Embryonic facial prominence (tissue), 1 donor: ENCODE data around the gene BCAS1.

Source experiments
- DNase-seq: peaks from one replicate; pipeline ENCODE4 v3.0.0-alpha.2; 2016; ENCODE audit errors: extremely low spot score

The BCAS1 gene

DNA sequence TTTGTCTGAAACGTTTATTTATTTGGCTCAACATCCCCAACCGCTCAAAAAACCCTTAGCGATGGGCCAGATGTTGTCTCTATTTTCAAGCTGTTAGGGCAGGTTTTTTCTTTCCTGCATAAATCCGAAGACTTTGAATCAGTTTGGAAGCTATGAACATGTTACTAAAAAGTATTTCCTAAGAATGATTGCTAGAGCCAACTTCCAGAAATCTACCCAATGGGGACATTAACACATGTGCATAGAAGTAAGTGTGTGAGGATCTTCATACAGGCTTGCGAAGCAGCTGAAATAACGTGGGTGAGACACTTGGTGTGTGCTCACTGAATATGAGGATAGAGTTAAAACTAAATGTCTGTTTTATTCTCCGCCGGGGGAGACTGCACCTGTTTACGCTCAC, 106.8 kb downstream of the BCAS1 start:
- no peak for DNase-seq

DNA sequence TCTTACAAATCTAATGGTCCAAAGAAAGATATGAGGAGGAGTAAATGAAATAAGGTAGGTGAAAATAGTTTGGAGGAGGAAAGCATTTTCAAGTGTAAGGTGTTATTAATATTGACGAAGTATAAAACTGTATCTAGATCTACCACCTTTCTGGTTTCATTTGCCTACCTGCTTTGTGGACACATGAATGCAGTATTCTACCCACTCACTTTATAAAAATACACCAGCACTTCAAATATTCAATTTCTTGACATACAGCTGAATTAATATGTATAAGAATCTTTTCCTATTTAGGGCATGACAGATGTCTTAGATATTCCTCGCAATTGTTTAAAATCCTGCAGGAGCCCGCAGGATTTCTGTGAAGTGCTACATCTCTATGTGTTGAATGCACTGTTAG, 108.0 kb downstream of the BCAS1 start:
- DNase-seq, result no peak

DNA sequence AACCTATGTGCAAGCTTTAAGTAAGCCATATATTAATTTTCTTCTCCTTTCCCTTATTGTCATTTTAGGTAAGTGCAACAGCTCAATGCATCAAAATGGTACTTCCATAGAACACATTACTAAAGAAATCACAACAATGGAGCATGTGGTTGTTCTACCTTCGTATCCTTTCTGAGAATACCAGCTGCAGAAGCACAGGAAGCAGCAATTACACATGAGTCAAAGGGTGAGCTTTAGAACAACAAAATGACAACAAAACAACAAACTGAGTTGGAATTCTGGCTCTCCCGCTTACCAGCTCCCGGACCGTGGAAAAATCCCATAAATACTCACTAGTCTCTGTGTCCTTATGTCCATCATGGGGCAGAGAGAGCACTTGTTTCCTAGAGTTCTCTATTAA, 108.9 kb downstream of the BCAS1 start:
- DNase-seq, result no peak

DNA sequence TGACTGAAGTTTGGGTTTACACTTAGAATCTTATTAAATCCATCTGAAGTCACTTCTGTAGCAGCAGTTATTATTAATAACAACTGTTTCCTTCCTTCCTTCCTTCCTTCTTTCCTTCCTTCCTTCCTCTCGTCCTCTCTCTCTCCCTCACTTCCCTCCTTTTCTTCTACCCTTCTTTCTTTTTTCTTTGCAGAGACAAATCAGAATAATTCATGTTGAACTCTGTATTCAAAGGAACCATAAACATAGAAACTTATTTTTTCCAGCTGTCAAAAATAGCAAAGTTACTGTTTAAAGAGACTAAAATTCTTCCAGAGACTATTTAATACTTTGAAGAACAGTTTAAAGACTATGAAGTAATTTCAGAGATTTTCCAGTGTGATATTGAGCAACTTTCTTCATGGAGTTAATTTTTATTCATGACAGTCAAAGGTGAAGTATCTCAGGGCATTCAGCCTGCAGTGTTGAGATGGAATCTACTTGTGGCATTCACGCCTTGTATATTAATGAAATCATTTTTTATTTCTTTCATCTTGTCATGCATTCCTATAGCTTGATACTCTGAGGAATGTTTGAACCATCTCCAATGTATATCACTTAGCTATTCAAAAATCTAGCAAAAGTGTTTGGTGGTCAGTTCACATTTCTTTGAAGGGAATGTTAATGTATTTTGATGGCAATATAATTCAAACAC, 109.7 kb downstream of the BCAS1 start:
- DNase-seq, result no peak

DNA sequence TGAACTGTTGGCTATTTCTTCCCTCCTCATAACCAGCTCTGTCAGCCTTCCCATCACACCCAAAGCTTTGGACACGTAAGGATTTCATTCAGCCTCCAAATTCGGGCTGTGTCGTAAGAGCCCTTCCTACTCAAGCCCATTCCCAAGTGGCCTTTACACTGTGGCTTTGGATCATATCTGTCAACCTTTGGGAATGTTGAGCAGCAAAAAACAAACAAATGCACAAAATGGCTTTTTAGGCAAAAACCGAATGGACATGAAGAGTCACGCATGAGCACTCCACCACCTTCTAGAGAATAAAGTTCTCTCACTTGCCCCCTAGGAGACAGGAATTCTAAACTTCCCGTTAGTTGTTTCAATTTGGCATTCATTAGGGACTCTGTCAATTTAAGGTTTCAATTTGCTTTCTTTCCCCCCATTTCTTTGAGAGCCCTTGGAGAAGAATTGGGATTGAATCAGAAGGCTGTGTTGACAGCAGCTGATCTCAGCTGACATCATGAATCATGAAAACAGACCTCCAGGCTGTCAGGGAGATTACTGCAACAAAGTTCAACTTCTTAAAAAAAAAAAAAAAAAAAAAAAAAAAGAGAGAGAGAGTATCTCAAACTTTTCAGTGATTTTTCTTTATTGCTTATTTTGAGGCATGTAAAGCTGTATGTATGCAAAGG, 110.3 kb downstream of the BCAS1 start:
- DNase-seq, result no peak

DNA sequence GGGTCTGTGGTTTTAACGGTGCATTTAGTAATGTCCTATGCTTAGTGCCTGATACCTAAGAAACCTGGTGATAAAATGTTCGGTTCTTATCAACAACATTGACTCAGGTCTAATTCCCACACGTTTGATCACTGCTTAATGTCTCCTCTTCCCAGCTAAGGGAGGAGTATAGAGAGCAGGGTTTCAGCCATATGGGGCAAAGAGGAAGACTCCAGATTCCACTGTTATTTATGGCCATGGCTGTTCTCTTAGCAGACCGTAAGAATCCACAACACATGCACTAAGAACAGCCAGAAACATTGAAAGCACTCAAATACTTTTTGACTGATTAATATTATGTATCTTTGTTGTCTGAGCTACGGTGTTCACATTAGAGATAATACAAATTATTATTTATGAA, 112.1 kb downstream of the BCAS1 start:
- DNase-seq, result no peak

DNA sequence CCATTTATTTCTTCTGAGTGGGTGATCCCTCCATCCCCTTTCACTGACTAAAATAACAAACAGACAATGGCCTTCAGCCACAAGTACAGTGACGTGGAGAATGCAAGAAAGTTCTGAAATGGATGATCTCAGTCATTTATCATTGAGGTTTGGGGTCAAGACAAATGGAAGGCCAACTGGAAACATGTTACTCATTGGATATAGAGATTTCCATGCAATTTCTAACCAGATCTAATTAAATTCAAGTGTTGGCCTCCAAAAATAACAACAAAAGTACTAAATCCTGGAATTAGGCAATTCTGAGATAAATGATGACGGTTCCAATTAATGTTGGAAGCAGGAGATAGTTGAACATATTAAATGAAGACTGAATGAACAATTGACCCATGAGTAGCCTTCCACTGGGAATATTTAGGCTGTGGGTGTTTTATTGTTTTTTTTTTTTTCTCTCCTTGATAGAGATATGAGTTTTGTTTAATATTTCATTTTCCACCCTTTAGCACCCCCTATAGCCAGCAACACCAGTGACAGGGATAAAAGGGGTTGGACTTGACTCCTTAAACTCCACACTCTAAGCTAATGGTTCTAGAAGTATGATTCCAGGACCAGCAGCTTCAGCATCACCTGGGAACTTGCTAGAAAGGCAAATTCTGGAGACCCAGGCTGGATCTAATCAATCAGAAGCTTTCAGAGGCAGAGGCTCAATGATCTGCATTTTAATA, 112.8 kb downstream of the BCAS1 start:
- no peak for DNase-seq

DNA sequence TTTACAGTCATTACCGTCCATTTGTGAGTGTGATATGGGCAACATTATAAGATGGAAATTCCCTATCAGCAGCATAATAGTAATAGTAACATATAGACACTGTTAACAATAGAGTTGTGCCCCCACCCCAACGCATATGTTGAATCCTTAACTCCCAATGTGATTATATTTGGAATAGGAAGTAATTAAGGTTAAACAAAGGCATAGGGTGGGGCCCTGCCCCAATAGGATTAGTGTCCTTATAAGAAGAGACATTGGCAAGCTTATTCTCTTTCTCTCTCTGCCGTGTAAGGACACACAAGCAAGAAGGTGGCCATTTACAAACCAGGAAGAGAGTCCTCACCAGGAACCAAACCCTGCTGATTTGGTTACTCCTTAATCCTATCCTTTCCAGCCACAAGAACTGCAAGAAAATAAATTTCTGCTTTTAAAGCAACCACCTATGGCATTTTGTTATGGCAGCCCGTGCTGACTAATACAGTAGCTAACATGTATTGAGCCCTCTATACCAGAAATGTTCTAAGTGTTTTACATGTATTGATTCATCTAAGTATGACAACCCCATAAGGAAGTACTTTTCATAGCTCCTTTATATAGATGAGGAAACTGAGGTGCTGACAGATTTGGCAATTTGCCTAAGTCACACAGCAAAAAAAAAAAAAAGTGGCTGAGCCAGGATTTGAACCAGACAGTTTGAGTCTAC, 114.2 kb downstream of the BCAS1 start:
- DNase-seq, result no peak

DNA sequence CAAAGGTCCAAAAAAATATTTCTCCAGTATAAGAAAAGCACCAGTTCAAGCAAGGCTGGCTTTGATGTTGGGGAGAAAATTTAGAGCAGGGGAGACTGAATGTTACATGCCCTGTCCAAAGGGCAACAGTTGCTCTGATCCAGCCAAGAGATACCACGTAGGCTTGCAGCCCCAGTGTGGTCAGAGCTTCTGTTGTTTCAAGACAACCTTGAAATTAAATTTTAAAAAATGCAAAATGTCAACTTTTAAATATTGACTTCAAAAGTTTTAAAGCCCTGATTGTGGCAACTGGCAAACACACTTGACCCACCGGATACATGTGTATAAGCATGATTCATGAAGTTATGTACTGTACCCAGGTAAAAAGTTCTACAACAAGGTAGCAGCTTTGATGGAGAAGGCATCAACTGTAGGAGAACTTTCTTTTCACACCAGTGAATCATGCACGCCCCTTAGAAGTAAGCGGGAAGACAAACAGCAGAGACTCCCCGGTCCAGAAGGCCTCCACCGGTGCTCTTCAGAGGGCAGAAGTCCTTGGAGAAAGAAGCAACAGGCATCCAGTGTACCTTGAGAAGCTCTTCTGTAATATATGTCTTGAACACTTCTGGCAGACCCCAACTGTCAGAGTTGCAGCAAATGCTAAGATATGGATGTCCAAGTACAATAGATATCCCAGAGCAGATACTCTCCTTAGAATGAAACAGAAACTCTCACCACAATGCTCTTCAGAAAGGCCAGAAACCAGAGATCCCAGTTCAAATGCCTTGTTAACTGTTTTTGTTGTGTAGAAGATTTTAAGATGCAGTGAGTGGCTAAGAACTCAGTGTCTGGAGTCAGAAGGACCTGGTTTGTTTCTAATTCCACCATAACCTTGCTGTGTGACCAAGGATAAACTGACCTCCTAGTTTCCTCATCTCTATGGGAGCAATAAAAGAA, 115.4 kb downstream of the BCAS1 start:
- DNase-seq, result no peak

DNA sequence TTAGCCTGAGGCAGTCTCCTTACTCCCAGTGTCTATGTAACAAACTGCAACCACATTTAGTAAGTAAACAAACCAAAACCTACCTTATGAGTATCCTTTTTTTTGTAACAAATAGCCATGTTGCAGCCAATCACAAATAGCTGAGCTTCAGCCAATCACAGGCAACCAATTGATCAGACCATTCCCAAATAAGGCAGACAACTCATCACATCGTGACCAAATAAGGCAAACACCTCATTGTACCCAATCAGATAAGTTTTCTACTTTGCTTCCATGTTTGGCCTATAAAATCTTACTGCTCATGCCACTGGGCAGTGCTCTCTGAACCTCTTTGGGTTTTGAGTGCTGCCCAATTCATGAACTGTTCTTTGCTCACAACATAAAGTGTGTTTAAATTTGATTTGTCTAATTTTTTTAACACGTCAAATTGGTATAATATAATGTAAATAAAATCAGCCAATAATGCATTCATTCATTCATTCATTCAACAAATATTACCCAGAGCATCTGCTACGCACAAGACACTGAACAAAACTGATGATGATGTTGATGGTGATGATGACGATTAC, 117.8 kb downstream of the BCAS1 start:
- DNase-seq, result no peak

DNA sequence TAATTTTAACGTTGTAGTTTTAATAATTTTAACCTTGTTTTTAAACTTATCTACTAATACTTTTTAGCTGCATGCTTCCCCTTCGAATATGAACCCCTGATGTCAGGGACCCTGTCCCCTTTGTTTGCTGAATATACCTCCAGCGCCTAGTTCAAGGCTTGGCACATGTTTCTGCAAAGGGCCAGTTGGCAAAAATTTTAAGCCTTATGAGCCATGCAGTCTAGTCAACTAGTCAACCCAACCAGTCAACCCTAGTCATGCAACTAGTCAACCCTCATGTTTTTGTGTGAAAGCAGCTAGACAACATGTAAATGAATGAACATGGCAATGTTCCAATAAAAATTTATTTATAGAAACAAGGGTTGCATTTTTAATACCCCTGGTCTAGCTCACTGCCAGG, 119.8 kb downstream of the BCAS1 start:
- no peak for DNase-seq

DNA sequence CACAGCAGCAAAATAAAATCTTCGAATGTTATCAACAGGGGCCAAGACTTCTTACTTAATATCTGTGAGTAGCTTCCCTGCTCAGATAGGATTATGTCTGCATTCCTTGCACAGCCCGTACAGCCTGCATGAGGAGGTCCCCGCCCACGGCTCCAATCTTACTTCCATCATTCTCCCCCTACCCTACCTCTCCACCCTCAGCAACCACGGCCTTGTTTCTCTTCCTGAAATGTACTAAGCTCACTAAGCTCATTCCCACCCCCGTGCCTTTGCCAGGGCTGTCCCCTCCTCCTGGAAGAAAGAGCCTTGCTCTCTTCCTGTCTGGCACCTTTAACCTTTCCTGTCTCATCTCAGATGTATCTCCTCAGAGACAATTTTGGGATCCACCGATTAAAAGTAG, 120.4 kb downstream of the BCAS1 start:
- no peak for DNase-seq

DNA sequence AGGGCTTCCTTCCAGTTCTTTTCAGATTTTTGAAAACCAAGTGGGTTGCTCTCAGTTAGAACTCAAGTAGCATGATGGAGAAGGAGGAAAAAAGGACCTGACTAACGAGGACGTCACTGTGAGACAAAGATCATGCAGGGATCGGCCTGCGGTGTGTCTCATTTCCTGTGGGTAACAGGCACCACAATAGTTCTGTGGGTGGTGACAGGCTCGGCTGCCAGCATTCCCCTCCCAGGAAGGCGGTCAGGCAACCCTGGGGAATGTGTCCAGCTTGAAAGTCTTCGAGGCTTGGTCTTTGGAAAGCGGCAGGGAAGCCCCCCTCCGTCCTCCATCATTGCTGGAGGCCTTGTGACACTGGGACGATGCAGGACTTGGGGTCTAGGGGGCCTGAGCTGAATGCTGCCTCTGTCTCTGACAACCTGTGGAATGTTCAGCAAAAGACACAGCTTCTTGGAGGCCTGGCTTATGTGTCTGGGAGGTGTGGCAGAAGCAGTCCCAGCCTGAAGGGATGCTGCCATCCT, 121.0 kb downstream of the BCAS1 start:
- DNase-seq, result no peak

DNA sequence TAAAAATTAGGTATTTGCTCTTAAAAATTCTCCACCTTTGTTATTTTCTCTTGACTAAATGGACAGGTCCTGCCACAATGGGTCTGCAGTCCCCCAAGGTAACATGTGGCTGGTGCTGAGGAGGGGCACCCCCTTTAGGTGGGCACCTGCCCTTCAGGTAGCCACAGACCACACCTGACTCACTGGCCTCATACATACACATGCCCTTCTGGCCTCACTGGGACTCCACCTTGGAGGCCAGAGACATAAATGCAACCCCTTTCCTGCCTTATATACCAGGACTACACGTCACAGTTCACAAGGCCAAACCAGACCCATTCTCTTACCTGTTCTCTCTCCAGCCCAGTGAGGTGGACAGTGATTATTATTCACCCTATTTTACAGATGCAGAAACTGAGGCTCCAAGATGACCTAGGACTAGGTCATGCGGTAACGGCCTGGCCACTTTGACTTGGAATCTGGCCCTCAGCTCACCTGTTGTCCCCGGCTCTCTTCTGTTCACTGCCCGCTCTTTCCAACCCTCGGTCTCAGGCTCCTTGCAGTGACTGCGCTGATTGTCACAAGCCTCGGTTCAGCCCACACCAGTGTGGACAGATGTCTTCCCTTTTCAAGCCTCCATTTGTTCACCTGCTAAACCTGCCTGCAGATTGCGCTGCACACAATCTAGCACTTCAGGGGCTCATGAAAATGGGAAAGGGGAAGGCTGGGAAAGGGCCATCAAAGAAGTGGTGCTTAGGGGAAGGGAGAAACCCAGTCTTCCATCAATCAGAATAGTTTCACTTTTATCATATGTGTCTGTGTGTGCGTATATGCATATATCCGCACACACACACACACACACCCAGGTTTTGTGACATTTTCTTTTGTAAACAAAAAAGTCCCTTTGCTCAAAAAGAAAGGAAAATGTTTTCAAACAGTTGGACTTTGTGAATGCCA, 121.7 kb downstream of the BCAS1 start:
- no peak for DNase-seq

DNA sequence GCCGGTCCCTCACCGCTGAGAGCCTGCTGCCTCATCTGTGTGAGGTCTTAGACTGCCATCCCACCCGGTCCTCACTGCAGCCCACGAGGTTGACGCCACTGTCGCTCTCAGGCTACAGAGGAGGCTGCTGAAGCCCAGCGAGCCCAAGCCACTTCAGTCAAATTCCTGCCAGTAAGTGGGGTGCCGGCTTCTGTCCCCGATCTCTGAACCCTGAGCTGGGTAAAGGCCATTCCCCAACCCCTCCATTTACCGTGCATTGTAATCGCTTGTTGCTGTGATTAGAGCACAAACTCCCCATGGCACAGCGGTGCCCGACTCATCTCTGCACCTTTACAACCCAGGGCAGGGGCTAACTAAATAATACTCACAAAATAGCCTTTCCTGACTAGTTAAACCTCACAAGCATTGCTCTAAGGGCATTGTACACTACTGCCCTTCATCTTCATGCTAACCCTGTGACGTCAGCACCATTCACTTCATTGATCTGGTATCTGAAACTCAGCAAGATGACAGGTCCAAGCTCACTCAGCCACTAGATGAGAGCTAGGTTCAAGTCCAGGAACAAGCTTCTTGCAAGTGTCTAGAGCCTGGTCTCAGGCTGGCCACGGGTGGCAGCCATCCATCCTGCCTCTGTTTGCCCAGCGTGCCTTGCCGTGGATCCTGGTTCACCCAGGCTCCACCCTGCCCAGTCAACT, 122.7 kb downstream of the BCAS1 start:
- DNase-seq, result no peak

DNA sequence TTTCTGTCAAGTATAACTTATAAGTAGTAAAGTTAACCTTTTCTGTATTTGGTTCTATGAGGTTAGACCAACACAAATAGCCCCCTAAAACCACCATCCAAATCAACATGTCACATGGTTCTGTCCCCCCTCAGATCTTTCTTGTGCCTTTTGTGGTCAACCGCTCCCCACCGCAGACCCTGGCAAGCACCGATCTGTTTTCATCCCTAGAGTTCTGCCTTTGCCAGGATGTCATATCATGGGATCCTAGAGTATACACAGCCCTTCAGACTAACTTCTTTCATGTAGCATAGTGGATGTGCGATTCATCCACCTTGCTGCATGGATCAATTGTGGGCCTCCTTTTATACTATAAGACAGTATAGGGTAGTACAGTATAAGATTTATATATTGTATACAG, 124.3 kb downstream of the BCAS1 start:
- DNase-seq, result no peak

DNA sequence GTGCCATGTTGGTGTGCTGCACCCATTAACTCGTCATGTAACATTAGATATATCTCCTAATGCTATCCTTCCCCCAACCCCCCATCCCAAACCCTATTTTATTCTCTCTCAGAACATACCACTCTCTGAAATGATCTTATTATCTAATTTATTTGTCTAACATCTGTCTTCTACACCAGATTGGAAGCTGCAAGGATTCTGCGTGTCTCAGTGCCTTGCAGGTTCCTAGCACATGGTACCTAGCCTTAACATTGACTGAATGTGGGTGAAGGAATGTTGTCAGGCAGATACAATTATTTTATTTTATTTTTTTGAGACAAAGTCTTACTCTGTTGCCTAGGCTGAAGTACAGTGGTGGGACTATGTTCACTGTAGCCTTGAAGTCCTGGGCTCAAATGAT, 124.9 kb downstream of the BCAS1 start:
- DNase-seq, result no peak

DNA sequence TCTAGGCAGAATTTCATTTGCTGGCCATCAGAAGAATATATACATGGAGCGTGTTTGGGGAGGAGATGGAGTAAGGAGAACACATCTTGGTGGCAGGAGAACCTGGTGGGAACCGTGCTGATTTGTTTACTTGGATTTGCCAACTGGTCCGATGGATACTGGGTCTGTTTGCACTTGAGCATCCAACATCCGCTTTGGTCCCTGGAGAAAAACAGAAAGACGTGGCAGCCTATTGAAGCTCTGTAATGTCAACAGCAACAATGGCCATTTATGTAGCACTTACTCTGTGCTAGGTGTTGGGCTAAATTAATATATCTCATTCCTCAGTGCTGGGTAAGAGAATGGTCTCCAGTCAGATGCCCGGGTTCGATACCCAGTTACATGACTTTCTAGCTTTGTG, 125.6 kb downstream of the BCAS1 start:
- DNase-seq, result no peak
